22Rv1 (cell line): ENCODE measurements around the gene CDK2AP2.

Source experiments
- CTCF ChIP-seq: fragments of 450-650 bp; IDR thresholded peaks from 2 replicates; pipeline ENCODE4 v1.5.1; 2017; ENCODE audit warnings: mild to moderate bottlenecking
- ZFX ChIP-seq: fragments of 450-650 bp; IDR thresholded peaks from 2 replicates; pipeline ENCODE4 v1.6.1; 2017; ENCODE audit warnings: antibody characterized with exemption, borderline replicate concordance

GRCh38 chr11:67493548-67494370 lies 14.2 kb downstream of the CDK2AP2 start:
- TF ChIP-seq CTCF: no peak
- no peak for TF ChIP-seq ZFX
